Psoas muscle (tissue), 8 donors: ENCODE results near the gene HSPG2. TPM values are rescaled to one million over a fixed set of nuclear protein-coding genes. Genes with fewer than 3 reads are reported as not detected.

Experiments
- ATAC-seq, 4 donors: fragments of 200-7000 bp; cut with Tn5 transposase; one replicate each; pipeline ENCODE4 v1.9.1; 2020; ENCODE audit warnings: moderate library complexity in 3 of 4, mild to moderate bottlenecking in 2 of 4
- DNase-seq, 2 donors: peaks; one replicate each; pipeline ENCODE4 v3.0.0-alpha.2; 2020
- H3K27ac ChIP-seq: fragments of 200-600 bp; one replicate; pipeline ENCODE4 v1.8.0; 2022
- H3K27me3 ChIP-seq, 3 donors: fragments of 200-600 bp in 1 of 3; one replicate each; pipeline versions ENCODE4 v1.6.1 to v1.8.0; 2013 to 2022; ENCODE audit warnings: low read length in 2 of 3, mild to moderate bottlenecking in 2 of 3, moderate library complexity in 1 of 3; ENCODE audit not compliant: insufficient read depth in 3 of 3
- H3K36me3 ChIP-seq, 2 donors: fragments of 200-600 bp in 1 of 2; one replicate each; pipeline versions ENCODE4 v1.6.1 to v1.8.0; 2013 to 2022; ENCODE audit warnings: low read depth in 1 of 2, mild to moderate bottlenecking in 1 of 2, moderate library complexity in 1 of 2; ENCODE audit not compliant: insufficient read depth in 1 of 2
- H3K4me1 ChIP-seq: fragments of 200-600 bp; one replicate; pipeline ENCODE4 v1.8.0; 2022
- H3K4me3 ChIP-seq: fragments of 200-600 bp; one replicate; pipeline ENCODE4 v1.8.0; 2022; ENCODE audit warnings: mild to moderate bottlenecking
- H3K9me3 ChIP-seq: fragments of 200-600 bp; one replicate; pipeline ENCODE4 v1.8.0; 2022
- CTCF ChIP-seq: fragments of 200-600 bp; IDR thresholded peaks from one replicate; pipeline ENCODE4 v1.8.0; 2022; ENCODE audit warnings: antibody characterized with exemption
- WGBS, 3 donors: extraction: QIAGEN DNeasy Blood & Tissue Kit; methylation state at CpG; one replicate each; pipeline versions ENCODE4 v1.1.6 to v1.1.7; 2013; 5-methylcytosine and 5-hydroxymethylcytosine counted together
- intact Hi-C, 2 donors: fragments of 100-400 bp; cut with DNase I; formaldehyde crosslinking; loops; one replicate each; pipeline versions ENCODE4 v1.11.0 to v1.14.2; 2022
- polyA plus RNA-seq, 3 donors: library from polyadenylated mRNA; stranded (reverse); fragments of 200-250 nt; gene quantifications; one replicate each; pipeline ENCODE4 v1.2.3, GENCODE V29; 2013
- total RNA-seq, 4 donors: library from RNA; stranded (reverse); fragmentation: NEBNext Ultra II Directional in 2 of 4; extraction: Animal tissue kit (Norgen Biotek cat#: 25700) in 2 of 4; gene quantifications; one replicate each; pipeline versions ENCODE4 v1.2.1 to v1.2.4, GENCODE V29; 2021 to 2023
- donor health status: healthy with polysubstance abuse.
- donor health status: DM: no; HTN: no; CAD: no; lungs with moderate emphysema.
- donor health status: Bipolar disorder and iron deficiency.
- donor health status: healthy.
- donor health status: DM: yes; HTN: yes; CAD: no.
- donor health status: DM: no; HTN: no; CAD: no.
- donor health status: DM: no; HTN: no; CAD: no.
- donor health status: DM: yes; HTN: yes; CAD: no.

HSPG2 gene
- total and polyA plus RNA-seq, 7 donors, result 24.5 to 168 (median 102) TPM

GRCh38 chr1:21845646-21846641 lies 91.2 kb downstream of the HSPG2 start:
- intact Hi-C loops, result no loop called here
- peak overlapping the region; percentile 50 for H3K27ac ChIP-seq
- ATAC-seq (peak; percentile 66 to 92 (median 88)), DNase-seq (peak in 1 of 2 donors; percentile 59)
- no peaks in the 10 kb centered on the region for H3K27me3 ChIP-seq
- peaks cover 3 to 100% of the 10 kb centered on the region in 2 donors for H3K36me3 ChIP-seq
- no peaks in the 10 kb centered on the region for H3K9me3 ChIP-seq
- peaks cover 9% of the 10 kb centered on the region for H3K4me1 ChIP-seq
- H3K4me3 ChIP-seq, result no peak overlapping the region
- no peak for TF ChIP-seq CTCF
- WGBS, 3 donors, result 77 to 89% (median 83%) methylated on average over 33 of the region's 33 CpGs

GRCh38 chr1:21843996-21844395 lies 93.1 kb downstream of the HSPG2 start:
- no peak for TF ChIP-seq CTCF
- intact Hi-C loops, result no loop called here
- no peaks in the 10 kb centered on the region for H3K27me3 ChIP-seq
- no peak for DNase-seq
- no peak for ATAC-seq
- no peak overlapping the region for H3K4me3 ChIP-seq
- no peaks in the 10 kb centered on the region for H3K9me3 ChIP-seq
- H3K36me3 ChIP-seq, result peaks cover 3 to 100% of the 10 kb centered on the region in 2 donors
- WGBS, 3 donors, result 91 to 93% (median 92%) methylated on average over 11 of the region's 11 CpGs
- H3K27ac ChIP-seq, result no peak overlapping the region
- H3K4me1 ChIP-seq, result peaks cover 9% of the 10 kb centered on the region

- intact Hi-C loops, result no loop called here
- no peak for TF ChIP-seq CTCF
- DNase-seq, result peak in 1 of 2 donors; percentile 48
- H3K9me3 ChIP-seq, result no peaks in the 10 kb centered on the region
- no peak for ATAC-seq
- no peak overlapping the region for H3K27ac ChIP-seq
- 92 to 96% (median 94%) methylated on average over 13 of the region's 13 CpGs for WGBS, 3 donors
- no peaks in the 10 kb centered on the region for H3K27me3 ChIP-seq
- peaks cover 9% of the 10 kb centered on the region for H3K4me1 ChIP-seq
- H3K4me3 ChIP-seq, result no peak overlapping the region
- peaks cover 8 to 100% of the 10 kb centered on the region in 2 donors for H3K36me3 ChIP-seq
Measured at GRCh38 chr1:21843208-21843607, 93.9 kb downstream of the HSPG2 start.

- ATAC-seq (no peak), DNase-seq (peak in 1 of 2 donors; percentile 44)
- no peak for TF ChIP-seq CTCF
- Histone ChIP-seq H3K36me3 (peaks cover 8 to 100% of the 10 kb centered on the region in 2 donors), H3K4me1 (peaks cover 9% of the 10 kb centered on the region), H3K9me3 (no peaks in the 10 kb centered on the region), H3K4me3 (no peak overlapping the region), H3K27ac (no peak overlapping the region), H3K27me3 (no peaks in the 10 kb centered on the region)
- WGBS, 3 donors, result 82 to 96% (median 92%) methylated on average over 13 to 15 of the region's 15 CpGs
- intact Hi-C loops, result no loop called here
Measured at GRCh38 chr1:21842606-21843162, 94.4 kb downstream of the HSPG2 start.
